ENCODE data around the gene TBC1D23. TPM values are rescaled to one million over a fixed set of nuclear protein-coding genes. Genes with fewer than 3 reads are reported as not detected.
A peak's percentile ranks its signal among the peaks of the same experiment; 100 is the strongest.
"Not testable (repeated sequence)": the region's sequence is repeated elsewhere in the genome, so short reads cannot be mapped to it uniquely, and the experiment has no call there.

The TBC1D23 gene
- total RNA-seq, 1 experiment from 2014 or later, result 33.0 TPM

GRCh38 chr3:100272797-100273611 lies 12.2 kb downstream of the TBC1D23 start:
- in situ Hi-C loops (cut with HindIII; ENCODE audit: low pct_unique_long_range_greater_than_20kb, low sequenced_read_pairs); DNase-seq (ENCODE audit: low read depth, low spot score): not testable (repeated sequence)

GRCh38 chr3:100274361-100274760 lies 13.6 kb downstream of the TBC1D23 start:
- in situ Hi-C loops (cut with HindIII; ENCODE audit: low pct_unique_long_range_greater_than_20kb, low sequenced_read_pairs), result no loop called here

GRCh38 chr3:100277255-100277800 lies 16.5 kb downstream of the TBC1D23 start:
- in situ Hi-C loops (cut with HindIII; ENCODE audit: low pct_unique_long_range_greater_than_20kb, low sequenced_read_pairs), result no loop called here

More at GRCh38 chr3:100274361-100274760, 13.6 kb downstream of the TBC1D23 start:
- no peak for DNase-seq (ENCODE audit: low read depth, low spot score)

GRCh38 chr3:100278910-100279309 lies 18.1 kb downstream of the TBC1D23 start:
- in situ Hi-C loops (cut with HindIII; ENCODE audit: low pct_unique_long_range_greater_than_20kb, low sequenced_read_pairs), result no loop called here

More at GRCh38 chr3:100277255-100277800, 16.5 kb downstream of the TBC1D23 start:
- peak; percentile 51 for DNase-seq (ENCODE audit: low read depth, low spot score)

GRCh38 chr3:100288288-100288894 lies 27.6 kb downstream of the TBC1D23 start:
- in situ Hi-C loops (cut with HindIII; ENCODE audit: low pct_unique_long_range_greater_than_20kb, low sequenced_read_pairs), result no loop called here

More at GRCh38 chr3:100278910-100279309, 18.1 kb downstream of the TBC1D23 start:
- DNase-seq (ENCODE audit: low read depth, low spot score), result no peak

GRCh38 chr3:100289339-100289738 lies 28.5 kb downstream of the TBC1D23 start:
- in situ Hi-C loops (cut with HindIII; ENCODE audit: low pct_unique_long_range_greater_than_20kb, low sequenced_read_pairs), result no loop called here
- DNase-seq (ENCODE audit: low read depth, low spot score), result no peak

More at GRCh38 chr3:100288288-100288894, 27.6 kb downstream of the TBC1D23 start:
- DNase-seq (ENCODE audit: low read depth, low spot score), result no peak

GRCh38 chr3:100295089-100295488 lies 34.3 kb downstream of the TBC1D23 start:
- in situ Hi-C loops (cut with HindIII; ENCODE audit: low pct_unique_long_range_greater_than_20kb, low sequenced_read_pairs), result no loop called here
- no peak for DNase-seq (ENCODE audit: low read depth, low spot score)

GRCh38 chr3:100297784-100298183 lies 37.0 kb downstream of the TBC1D23 start:
- in situ Hi-C loops (cut with HindIII; ENCODE audit: low pct_unique_long_range_greater_than_20kb, low sequenced_read_pairs), result no loop called here
- DNase-seq (ENCODE audit: low read depth, low spot score), result no peak

GRCh38 chr3:100299016-100299415 lies 38.2 kb downstream of the TBC1D23 start:
- in situ Hi-C loops (cut with HindIII; ENCODE audit: low pct_unique_long_range_greater_than_20kb, low sequenced_read_pairs), result no loop called here

GRCh38 chr3:100306695-100307094 lies 45.9 kb downstream of the TBC1D23 start:
- DNase-seq (ENCODE audit: low read depth, low spot score), result no peak
- in situ Hi-C loops (cut with HindIII; ENCODE audit: low pct_unique_long_range_greater_than_20kb, low sequenced_read_pairs), result no loop called here

More at GRCh38 chr3:100299016-100299415, 38.2 kb downstream of the TBC1D23 start:
- no peak for DNase-seq (ENCODE audit: low read depth, low spot score)

- in situ Hi-C loops (cut with HindIII; ENCODE audit: low pct_unique_long_range_greater_than_20kb, low sequenced_read_pairs), result no loop called here
- DNase-seq (ENCODE audit: low read depth, low spot score), result no peak
Observed at GRCh38 chr3:100310355-100310965, 49.7 kb downstream of the TBC1D23 start.

- in situ Hi-C loops (cut with HindIII; ENCODE audit: low pct_unique_long_range_greater_than_20kb, low sequenced_read_pairs), result no loop called here
- DNase-seq (ENCODE audit: low read depth, low spot score), result no peak
Observed at GRCh38 chr3:100311011-100311410, 50.2 kb downstream of the TBC1D23 start.

GRCh38 chr3:100316641-100317069 lies 55.9 kb downstream of the TBC1D23 start:
- in situ Hi-C loops (cut with HindIII; ENCODE audit: low pct_unique_long_range_greater_than_20kb, low sequenced_read_pairs), result no loop called here
- peak; percentile 82 for DNase-seq (ENCODE audit: low read depth, low spot score)

- DNase-seq (ENCODE audit: low read depth, low spot score), result no peak
- in situ Hi-C loops (cut with HindIII; ENCODE audit: low pct_unique_long_range_greater_than_20kb, low sequenced_read_pairs), result no loop called here
Observed at GRCh38 chr3:100317912-100318311, 57.1 kb downstream of the TBC1D23 start.

GRCh38 chr3:100319951-100320350 lies 59.2 kb downstream of the TBC1D23 start:
- in situ Hi-C loops (cut with HindIII; ENCODE audit: low pct_unique_long_range_greater_than_20kb, low sequenced_read_pairs), result no loop called here
- peak; percentile 92 for DNase-seq (ENCODE audit: low read depth, low spot score)

GRCh38 chr3:100324044-100324443 lies 63.3 kb downstream of the TBC1D23 start:
- in situ Hi-C loops (cut with HindIII; ENCODE audit: low pct_unique_long_range_greater_than_20kb, low sequenced_read_pairs), result no loop called here

GRCh38 chr3:100325827-100326226 lies 65.0 kb downstream of the TBC1D23 start:
- in situ Hi-C loops (cut with HindIII; ENCODE audit: low pct_unique_long_range_greater_than_20kb, low sequenced_read_pairs), result no loop called here
- DNase-seq (ENCODE audit: low read depth, low spot score), result no peak

More at GRCh38 chr3:100324044-100324443, 63.3 kb downstream of the TBC1D23 start:
- no peak for DNase-seq (ENCODE audit: low read depth, low spot score)

GRCh38 chr3:100327377-100327776 lies 66.6 kb downstream of the TBC1D23 start:
- in situ Hi-C loops (cut with HindIII; ENCODE audit: low pct_unique_long_range_greater_than_20kb, low sequenced_read_pairs); DNase-seq (ENCODE audit: low read depth, low spot score): not testable (repeated sequence)
